Measurements from ENCODE around the gene KCTD1. TPM values are rescaled to one million over a fixed set of nuclear protein-coding genes. Genes with fewer than 3 reads are reported as not detected.

KCTD1 gene
- total RNA-seq, 3 donors from 2014 or later = 8.5 to 14.7 (median 12.8) TPM

DNA sequence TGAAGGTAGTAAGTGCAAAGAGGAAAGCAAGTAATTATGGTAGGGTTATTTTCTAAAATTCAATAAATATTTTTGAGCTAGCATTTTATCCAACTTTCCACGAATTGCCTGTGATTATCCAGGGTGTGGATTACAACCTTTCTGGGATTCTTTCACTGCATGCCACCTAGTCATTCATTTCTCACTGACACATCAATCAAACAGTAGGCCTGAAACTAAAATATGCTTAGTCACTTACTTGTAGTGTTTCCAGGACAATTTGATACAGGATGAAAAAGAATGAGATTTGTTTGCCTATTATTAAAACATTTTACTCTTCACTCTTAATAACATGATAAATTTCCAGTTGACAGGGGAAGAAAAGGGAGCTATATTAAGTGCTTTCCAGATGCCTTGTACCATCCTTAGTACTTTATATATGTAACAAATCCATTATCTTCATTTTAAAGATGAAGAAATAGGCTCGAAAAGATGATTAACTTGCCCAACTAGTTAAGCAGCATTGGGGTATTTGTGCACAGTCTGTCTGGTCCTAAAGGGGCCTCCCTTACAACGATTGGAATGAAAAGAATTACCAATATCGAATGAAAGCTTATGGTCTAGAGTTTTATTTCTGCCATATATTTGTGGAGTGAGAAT is 70.4 kb downstream of the KCTD1 start:
- DNase-seq (no peak), ATAC-seq (no peak)
- intact Hi-C loops (cut with DNase I, micrococcal nuclease) = no loop called here
- Histone ChIP-seq H3K4me1 (ENCODE audit: low read depth) (no peaks in the 10 kb centered on the region), H3K4me3 (no peak overlapping the region), H3K36me3 (ENCODE audit: low read depth) (no peaks in the 10 kb centered on the region), H3K9me3 (no peaks in the 10 kb centered on the region)
- TF ChIP-seq, protein P1, sequence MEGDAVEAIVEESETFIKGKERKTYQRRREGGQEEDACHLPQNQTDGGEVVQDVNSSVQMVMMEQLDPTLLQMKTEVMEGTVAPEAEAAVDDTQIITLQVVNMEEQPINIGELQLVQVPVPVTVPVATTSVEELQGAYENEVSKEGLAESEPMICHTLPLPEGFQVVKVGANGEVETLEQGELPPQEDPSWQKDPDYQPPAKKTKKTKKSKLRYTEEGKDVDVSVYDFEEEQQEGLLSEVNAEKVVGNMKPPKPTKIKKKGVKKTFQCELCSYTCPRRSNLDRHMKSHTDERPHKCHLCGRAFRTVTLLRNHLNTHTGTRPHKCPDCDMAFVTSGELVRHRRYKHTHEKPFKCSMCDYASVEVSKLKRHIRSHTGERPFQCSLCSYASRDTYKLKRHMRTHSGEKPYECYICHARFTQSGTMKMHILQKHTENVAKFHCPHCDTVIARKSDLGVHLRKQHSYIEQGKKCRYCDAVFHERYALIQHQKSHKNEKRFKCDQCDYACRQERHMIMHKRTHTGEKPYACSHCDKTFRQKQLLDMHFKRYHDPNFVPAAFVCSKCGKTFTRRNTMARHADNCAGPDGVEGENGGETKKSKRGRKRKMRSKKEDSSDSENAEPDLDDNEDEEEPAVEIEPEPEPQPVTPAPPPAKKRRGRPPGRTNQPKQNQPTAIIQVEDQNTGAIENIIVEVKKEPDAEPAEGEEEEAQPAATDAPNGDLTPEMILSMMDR (IDR thresholded peaks at IDR 0.05) = no peak

DNA sequence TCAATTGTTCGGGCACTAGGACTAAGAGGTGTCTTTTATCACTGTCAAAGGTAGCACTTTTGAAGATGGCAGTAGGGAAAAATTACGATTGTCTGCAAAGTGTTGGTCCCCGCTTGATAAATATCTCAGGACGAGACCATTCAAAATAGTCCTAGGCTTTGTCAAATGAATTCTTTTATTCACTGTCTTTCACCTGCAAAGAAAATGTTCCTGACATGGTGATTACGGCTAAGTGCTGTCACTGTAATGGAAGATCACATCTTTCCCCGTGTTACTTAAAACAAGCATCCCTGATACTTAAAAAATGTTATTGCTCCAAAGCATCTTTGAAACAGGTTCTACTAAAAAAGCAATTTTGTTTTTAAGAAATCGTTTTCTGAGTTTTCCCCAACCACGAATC is 71.7 kb downstream of the KCTD1 start:
- no peaks in the 10 kb centered on the region for H3K4me1 ChIP-seq (ENCODE audit: low read depth)
- no peaks in the 10 kb centered on the region for H3K9me3 ChIP-seq
- DNase-seq (no peak), ATAC-seq (no peak)
- TF ChIP-seq, protein P1 (IDR thresholded peaks at IDR 0.05) = no peak
- no peak overlapping the region for H3K4me3 ChIP-seq
- intact Hi-C loops (cut with DNase I, micrococcal nuclease) = no loop called here
- H3K36me3 ChIP-seq (ENCODE audit: low read depth) = no peaks in the 10 kb centered on the region

DNA sequence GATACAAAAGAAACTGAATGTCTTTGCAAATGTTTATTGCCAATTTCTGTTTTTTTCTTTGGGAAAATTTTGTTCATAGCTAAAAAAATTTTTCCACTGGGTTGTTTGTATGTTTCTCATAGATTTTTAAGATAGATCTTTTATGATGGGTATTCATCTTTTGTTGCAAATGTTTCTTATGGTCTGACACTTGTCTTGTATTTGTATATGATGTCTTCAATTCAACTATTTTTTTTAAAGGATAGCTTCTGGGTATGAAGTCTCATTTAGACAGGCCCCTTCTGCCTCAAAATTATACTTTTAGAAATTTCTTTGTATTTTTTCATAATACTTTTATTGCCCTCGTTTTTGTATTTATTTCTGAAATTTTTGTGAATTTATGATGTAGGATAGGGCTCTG is 73.8 kb downstream of the KCTD1 start:
- TF ChIP-seq, protein P1 (IDR thresholded peaks at IDR 0.05) = no peak
- Histone ChIP-seq H3K4me3 (no peak overlapping the region), H3K4me1 (ENCODE audit: low read depth) (no peaks in the 10 kb centered on the region), H3K9me3 (no peaks in the 10 kb centered on the region), H3K36me3 (ENCODE audit: low read depth) (no peaks in the 10 kb centered on the region)
- intact Hi-C loops (cut with DNase I, micrococcal nuclease) = no loop called here
- DNase-seq (no peak), ATAC-seq (no peak)

DNA sequence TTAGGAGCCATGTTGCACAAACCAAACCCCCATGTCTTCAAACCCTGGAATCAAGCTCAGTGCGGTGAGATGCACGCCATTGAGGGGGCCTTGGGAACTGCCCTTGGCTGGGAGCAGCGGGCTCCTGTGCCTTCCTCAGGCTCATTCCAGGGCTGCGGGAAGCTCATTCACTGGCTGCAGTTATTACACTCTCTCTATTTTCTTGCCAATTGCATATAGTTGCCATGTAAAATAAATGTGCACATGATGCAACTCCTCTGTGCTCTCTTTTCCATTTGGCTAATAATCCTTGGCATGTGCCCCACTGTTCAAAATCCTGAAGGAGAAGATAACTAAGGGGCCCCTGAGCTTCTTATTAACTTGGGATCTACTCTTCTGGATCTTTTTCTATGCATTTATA is 74.7 kb downstream of the KCTD1 start:
- intact Hi-C loops (cut with DNase I, micrococcal nuclease) = no loop called here
- no peaks in the 10 kb centered on the region for H3K9me3 ChIP-seq
- H3K36me3 ChIP-seq (ENCODE audit: low read depth) = no peaks in the 10 kb centered on the region
- TF ChIP-seq, protein P1 (IDR thresholded peaks at IDR 0.05) = no peak
- DNase-seq = no peak
- no peak overlapping the region for H3K4me3 ChIP-seq
- ATAC-seq = no peak
- no peaks in the 10 kb centered on the region for H3K4me1 ChIP-seq (ENCODE audit: low read depth)

DNA sequence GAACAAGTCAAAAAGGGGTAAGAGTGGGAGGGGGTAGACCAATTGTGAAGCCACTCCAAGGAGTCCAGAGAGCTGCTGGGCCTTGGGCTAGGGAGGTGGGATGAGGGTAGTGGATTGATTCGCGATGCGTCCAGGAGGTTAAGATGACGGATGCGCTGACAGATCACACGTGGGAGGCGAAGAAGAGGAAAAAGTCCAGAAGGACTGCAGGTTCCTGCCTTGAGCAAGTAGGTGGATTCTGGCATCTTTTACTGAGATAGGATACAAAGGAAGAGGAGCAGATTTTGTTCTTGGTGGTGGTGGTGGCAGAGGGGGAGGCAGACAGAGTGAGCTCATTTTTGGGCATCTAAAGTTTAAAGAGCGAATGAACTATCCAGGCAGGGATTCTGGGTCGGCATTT is 76.5 kb downstream of the KCTD1 start:
- TF ChIP-seq, protein P1 (IDR thresholded peaks at IDR 0.05) = no peak
- ATAC-seq (no peak), DNase-seq (no peak)
- Histone ChIP-seq H3K4me1 (ENCODE audit: low read depth) (no peaks in the 10 kb centered on the region), H3K4me3 (no peak overlapping the region), H3K36me3 (ENCODE audit: low read depth) (no peaks in the 10 kb centered on the region), H3K9me3 (no peaks in the 10 kb centered on the region)
- intact Hi-C loops (cut with DNase I, micrococcal nuclease) = no loop called here

DNA sequence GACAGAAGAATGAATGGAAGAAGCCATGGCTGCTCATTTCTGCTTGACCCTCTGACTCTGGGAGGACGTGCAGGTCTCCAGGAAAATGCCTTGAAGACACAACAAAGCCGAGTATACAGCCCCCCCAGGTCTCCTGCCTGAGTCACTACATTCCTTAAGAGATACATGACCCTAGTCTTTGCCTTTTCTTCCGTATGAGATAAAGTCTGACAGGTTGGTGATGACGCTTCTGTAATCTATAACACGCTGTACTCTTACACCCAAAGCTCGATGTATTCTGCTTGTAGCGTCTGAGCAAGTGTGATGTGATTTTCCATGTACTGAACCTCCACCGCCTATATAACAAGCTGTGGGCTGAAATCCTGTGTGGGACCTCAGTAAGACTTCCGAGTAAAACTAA is 77.3 kb downstream of the KCTD1 start:
- intact Hi-C loops (cut with DNase I, micrococcal nuclease) = no loop called here
- H3K4me3 ChIP-seq = no peak overlapping the region
- ATAC-seq (no peak), DNase-seq (no peak)
- no peaks in the 10 kb centered on the region for H3K9me3 ChIP-seq
- no peaks in the 10 kb centered on the region for H3K36me3 ChIP-seq (ENCODE audit: low read depth)
- TF ChIP-seq, protein P1 (IDR thresholded peaks at IDR 0.05) = no peak
- no peaks in the 10 kb centered on the region for H3K4me1 ChIP-seq (ENCODE audit: low read depth)

All from mucosa of descending colon (tissue), 3 donors.